ENCODE data around the gene MPV17L2.
"Not testable (repeated sequence)": the region's sequence is repeated elsewhere in the genome, so short reads cannot be mapped to it uniquely, and the experiment has no call there.

MPV17L2 gene

GRCh38 chr19:18191640-18192062 lies 1.4 kb upstream of the MPV17L2 start:
- no peak for DNase-seq (ENCODE audit: low read depth in 2 of 2)

GRCh38 chr19:18193388-18194180 lies 566 bp downstream of the MPV17L2 start:
- no peak for DNase-seq (ENCODE audit: low read depth in 2 of 2)

GRCh38 chr19:18194181-18194530 lies 1.1 kb downstream of the MPV17L2 start:
- DNase-seq (ENCODE audit: low read depth in 2 of 2) = no peak

DNA sequence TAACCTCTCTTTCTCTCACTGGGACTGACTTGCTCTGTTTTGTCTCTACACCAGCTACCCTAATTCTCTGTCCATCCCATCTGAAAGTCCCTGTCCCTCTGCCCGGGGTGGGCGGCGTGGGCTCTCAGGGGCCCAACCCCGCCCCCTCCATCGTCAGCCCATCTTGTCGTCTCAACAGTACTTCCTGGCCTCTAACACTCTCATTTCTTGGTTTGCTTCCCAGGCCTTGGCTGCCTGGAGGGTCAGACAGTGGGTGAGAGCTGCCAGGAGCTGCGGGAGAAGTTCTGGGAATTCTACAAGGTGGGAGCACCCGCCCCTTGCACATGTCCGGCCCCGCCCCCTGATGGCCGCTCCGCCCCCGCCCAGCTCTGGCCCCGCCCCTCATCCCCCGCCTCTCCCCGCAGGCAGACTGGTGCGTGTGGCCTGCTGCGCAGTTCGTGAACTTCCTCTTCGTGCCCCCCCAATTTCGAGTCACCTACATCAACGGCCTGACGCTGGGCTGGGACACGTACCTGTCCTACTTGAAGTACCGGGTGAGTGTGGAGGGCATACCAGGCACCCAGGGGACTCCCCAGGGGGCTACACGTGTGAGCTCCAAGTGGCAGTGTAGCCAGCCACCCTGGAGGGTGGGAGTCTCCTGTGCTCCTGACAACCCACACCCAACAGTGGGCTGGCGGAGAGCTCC lies 1.7 kb downstream of the MPV17L2 start:
- no peak for DNase-seq (ENCODE audit: low read depth in 2 of 2)

DNA sequence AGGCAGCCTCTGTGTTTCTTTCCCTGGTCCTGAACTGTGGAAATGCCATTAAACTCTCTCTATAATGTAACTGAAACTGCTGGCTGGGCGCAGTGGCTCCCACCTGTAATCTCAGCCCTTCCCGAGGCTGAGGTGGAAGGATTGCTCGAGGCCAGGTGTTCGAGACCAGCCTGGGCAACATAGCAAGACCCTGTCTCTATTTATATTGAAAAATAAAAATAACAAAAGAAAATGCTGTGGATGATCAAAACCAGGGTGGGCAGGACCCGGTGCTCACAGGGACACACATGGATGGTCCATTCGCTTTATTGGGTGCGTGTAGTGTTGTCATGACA lies 3.5 kb downstream of the MPV17L2 start:
- DNase-seq (ENCODE audit: low read depth in 2 of 2) = no peak

DNA sequence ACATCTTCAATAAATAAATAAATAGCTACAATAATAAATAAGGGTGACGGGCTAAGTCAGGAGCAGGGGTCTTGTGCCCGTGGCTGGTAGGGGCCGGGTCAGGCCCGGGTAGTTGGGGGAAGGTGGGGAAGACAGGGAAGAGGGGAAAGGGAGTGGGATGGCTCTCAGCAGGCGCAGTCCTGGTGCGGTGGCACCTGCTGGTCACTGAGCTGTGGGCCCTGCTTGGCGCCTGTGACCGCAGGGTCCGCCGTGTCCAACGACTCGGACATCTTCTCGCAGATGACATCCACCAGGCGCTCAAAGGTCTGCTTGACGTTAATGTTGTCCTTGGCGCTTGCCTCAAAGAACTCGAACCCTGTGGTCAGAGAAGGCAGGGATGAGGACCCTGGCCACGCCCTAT lies 4.3 kb downstream of the MPV17L2 start:
- DNase-seq (ENCODE audit: low read depth in 2 of 2) = no peak

- no peak for DNase-seq (ENCODE audit: low read depth in 2 of 2)
Measured at GRCh38 chr19:18197941-18198340, 4.9 kb downstream of the MPV17L2 start.

DNA sequence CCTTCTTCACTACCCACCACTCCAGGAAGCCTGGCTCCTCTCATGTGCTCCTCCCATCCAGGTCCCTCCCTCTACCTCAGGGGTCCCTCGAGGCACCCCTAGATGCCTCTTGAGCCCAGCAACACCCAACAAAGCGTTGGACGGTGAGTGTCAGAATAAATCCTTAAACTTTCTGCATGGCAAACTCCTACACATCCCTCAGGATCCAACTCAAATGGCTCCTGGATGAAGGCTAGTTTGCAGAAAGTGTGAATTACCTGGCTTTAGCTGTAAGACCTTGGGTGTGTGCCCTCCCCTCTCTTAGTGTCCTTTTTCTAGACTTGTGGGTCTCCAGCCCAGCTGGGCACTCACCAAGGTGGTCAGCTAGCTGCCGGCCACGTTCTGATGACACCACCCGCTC lies 5.4 kb downstream of the MPV17L2 start:
- DNase-seq (ENCODE audit: low read depth in 2 of 2) = no peak

DNA sequence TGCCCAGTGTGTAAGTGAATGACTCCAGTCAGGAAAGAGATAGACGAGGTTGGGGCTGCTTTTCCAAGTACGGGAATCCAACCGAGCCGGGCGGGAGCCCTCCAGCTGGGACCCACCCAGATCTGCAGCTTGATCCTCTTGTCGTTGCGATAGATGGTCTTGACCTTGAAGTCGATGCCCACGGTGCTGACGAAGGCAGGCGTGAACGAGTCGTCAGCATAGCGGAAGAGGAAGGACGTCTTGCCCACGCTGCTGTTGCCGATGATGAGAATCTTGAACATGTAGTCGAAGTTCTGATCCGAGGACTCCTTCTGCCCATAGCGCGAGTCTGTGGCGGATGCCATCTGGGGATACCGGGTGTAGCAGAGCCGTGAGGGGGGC lies 9.4 kb downstream of the MPV17L2 start:
- no peak for DNase-seq (ENCODE audit: low read depth in 2 of 2)

DNA sequence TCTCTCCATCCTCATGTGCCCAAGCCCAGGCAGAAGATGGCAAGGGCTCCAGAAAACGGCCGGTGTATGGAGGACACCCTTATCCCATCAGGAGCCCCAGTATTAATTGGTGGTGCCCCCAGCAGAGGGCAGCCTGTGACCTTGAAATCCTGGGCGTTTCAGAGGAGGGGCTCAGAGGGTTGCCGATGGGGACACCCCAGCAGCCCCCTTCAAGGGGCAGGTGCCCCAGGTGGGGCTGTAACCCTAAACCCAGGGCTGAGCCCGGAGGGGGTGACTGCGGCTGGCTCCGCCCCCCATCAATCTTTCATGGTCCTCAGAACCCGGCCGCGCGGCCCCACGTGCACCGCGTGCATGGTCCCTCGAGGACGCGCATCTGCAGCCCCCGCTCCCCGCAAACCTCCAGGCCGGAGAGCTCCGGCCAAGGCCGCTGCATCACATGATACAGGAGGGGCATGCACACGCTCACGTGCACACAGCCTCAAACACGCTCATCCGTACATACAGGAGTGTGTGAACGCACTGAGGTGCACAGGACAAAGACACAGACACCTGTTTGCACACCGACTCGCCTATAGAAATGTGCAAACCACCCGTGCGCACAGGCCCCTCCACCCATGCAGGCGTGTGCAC lies 9.9 kb downstream of the MPV17L2 start:
- no peak for DNase-seq (ENCODE audit: low read depth in 2 of 2)

DNA sequence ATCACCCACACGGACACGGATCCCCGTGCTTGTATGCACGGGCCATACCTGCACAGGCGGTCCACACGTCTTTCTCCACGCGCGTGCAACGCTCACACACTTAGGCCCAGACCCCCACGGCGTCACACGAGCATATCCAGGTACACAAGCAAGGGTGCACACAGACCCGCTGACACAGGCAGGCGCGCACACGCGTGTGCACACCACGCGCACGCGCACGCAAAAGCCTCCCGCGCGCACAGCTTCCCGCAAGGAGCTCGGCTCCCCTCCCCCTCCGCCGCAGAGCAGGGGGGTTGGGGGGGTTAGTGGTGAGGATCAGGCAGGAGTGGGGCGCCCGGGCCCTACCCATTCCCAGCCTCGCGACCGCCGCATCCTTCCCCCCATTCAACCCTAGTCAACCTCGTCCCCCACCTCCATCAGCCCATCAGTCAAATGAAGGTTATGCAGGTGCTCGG lies 10.4 kb downstream of the MPV17L2 start:
- DNase-seq (ENCODE audit: low read depth in 2 of 2) = no peak

DNA sequence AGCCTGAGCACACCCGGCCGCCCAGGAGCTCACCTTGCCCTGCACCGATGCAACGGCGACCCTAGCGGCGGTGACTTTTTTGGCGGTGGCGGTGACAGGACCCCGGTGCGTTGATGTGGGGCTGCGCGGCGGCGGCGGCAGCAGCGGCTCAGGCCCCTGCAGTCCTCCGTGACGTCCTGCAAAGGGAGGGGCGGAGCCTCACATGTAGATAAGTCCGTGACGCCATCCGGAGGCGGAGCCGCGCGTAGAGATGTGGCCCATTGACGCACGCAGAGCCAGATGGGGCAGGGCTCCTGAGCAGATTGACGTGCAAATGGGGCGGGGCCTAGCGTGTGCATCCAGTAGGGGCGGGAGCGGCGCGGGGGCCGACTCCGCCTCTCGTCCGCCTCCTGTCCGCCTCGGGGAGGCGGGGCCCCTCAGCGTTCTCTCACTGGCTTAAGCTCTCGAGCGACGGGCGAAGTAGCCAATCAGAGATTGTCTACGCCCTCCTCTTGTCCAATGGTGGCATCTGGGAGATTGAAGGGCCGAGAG lies 10.9 kb downstream of the MPV17L2 start, which contains the start of gene RAB3A:
Gene RAB3A (minus strand): TSS at position 180 of the 531 bp plus-strand sequence. CDS start 1,302 bp downstream, outside the sequence.
- peak; percentile 99 for DNase-seq (ENCODE audit: low read depth in 2 of 2)

- no peak for DNase-seq (ENCODE audit: low read depth in 2 of 2)
Measured at GRCh38 chr19:18204394-18205199, 11.6 kb downstream of the MPV17L2 start.

DNA sequence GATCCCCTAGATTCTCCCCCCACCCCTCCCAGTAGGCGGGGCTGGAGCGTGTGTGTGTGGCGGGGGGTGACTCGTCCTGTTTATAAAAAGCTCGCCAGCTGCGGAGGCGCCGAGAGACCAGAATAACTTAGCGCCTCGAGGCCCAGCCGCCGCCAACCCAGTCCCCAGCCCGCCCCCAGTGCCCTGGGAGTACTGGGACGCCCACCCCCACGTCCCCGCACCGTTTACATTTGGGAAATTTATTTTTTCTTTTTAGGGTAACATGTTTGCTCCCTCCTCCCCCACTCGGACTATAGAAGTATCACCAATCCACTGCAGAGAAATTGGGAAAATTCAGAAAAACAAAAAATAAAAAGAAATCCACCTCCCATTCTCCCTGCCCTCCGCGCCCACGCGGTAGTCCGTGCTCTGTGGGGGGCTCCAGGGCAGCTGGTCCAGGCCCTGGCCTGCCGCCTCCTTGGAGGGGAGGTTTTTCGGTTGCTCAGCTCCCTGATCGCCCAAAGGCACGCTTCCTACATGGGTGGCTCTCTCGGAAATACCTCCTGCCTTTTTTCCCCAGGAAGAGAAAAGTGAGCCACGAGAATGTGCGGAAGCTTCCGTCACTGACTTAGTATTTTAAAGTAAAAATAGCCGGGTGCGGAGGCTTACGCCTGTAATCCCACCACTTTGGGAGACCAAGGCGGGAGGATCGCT lies 12.3 kb downstream of the MPV17L2 start:
- DNase-seq (ENCODE audit: low read depth in 2 of 2) = peak; percentile 31 to 53

DNA sequence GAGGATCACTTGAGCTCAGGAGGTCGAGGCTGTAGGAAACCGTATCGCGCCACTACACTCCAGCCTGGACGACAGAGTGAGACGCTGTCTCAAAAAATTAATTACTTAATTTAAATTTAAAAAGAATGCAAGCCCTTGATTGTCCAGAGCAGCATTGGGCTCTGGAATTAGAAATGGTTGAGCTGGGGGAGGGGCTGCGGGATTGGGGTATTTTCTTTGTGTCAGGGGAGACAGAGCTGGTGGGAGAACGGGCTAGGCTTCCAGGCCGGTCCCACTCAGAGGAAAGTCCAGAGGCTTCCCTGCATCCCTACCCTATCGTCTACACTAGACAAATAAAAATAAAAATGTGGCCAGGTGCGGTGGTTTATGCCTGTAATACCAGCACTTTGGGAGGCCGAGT lies 13.0 kb downstream of the MPV17L2 start:
- DNase-seq (ENCODE audit: low read depth in 2 of 2) = no peak

- DNase-seq (ENCODE audit: low read depth in 2 of 2) = peak in 1 of 2 donors; percentile 23
Measured at GRCh38 chr19:18208098-18208951, 15.3 kb downstream of the MPV17L2 start.

DNA sequence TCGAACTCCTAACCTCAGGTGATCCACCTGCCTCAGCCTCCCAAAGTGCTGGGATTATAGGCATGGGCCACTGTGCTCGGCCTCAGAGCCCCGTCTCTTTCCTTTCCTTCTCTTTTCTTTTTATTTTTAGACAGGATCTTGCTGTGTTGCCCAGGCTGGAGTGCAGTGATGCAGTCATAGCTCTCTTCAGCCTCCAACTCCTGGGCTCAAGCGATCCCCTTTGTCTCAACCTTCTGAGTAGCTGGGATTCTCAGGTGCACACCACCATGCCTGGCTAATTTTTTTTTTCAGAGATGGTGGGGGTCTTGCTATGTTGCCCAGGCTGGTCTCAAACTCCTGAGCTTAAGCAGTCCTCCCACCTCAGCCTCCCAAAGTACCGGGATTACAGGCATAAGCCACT lies 16.9 kb downstream of the MPV17L2 start:
- DNase-seq (ENCODE audit: low read depth in 2 of 2) = not testable (repeated sequence)

DNA sequence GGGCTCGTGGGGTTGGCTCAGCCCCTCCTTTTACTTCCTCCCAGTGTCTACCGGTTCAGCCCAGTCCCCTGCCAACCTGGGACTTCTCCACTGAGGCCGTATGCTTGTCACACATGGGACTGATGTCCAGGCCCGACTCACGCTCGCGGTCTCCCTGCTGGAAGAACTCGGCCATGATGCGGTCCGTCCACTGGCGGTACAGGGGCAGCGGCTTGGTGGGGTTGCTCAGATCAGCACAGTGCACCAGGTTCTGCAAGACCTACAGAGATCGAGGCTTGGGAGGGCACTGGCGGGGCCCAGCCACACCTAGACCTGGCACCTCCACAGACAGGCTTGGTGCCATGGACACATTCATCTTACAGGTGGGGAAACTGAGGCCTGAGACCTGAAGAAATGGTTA lies 18.7 kb downstream of the MPV17L2 start:
- no peak for DNase-seq (ENCODE audit: low read depth in 2 of 2)

DNA sequence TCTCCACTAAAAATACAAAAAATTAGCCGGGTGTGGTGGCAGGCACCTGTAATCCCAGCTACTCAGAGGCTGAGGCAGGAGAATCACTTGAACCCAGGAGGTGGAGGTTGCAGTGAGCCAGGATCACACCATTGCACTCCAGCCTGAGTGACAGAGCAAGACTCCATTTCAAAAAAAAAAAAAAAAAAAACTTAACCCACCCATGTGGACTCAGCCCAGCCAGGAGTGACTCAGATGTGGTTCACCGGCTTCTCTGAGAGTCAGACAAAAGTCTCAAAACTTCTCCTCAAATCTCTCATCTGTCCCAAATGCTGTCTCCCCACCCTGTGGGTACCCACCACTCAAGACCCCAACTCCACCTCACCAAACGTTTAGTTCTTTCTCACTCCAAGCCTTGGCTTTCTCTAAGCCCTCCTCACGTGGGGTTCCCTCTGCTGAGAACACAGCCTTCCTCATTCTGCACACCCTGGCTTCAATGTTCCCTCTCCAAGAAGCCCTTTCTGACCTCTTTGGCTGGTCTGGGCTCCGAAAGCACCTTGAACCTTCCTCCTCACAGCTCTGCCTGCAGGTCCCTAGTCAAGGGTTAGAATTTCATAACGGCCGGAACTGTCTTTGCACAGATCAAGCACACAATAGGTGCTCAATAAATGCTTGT lies 21.9 kb downstream of the MPV17L2 start:
- DNase-seq (ENCODE audit: low read depth in 2 of 2) = no peak

- no peak for DNase-seq (ENCODE audit: low read depth in 2 of 2)
Measured at GRCh38 chr19:18216789-18217188, 23.8 kb downstream of the MPV17L2 start.
